M059J (cell line): Measurements from ENCODE around the gene HDGFL3. TPM values are rescaled to one million over a fixed set of nuclear protein-coding genes. Genes with fewer than 3 reads are reported as not detected.
A peak's percentile ranks its signal among the peaks of the same experiment; 100 is the strongest.
"Not testable (repeated sequence)": the region's sequence is repeated elsewhere in the genome, so short reads cannot be mapped to it uniquely, and the experiment has no call there.

Experiments
- DNase-seq: peaks from one replicate; pipeline ENCODE4 v3.0.0-alpha.2; 2012; ENCODE audit warnings: low read depth
- total RNA-seq: library from RNA; depleted of rRNA; stranded (reverse); fragments of >200 nt; shearing (Covaris generic); gene quantifications from 2 replicates; pipeline ENCODE4 v1.2.3, GENCODE V29; 2014

HDGFL3 gene
- total RNA-seq, 1 experiment from 2014 or later, result 37.8 TPM

GRCh38 chr15:83194528-83194927 is 13.1 kb downstream of the HDGFL3 start:
- DNase-seq, result no peak

- DNase-seq, result no peak
Measured at GRCh38 chr15:83193721-83194120, 13.9 kb downstream of the HDGFL3 start.

GRCh38 chr15:83192742-83193141 is 14.9 kb downstream of the HDGFL3 start:
- no peak for DNase-seq

- DNase-seq, result no peak
Measured at GRCh38 chr15:83190450-83190849, 17.2 kb downstream of the HDGFL3 start.

- no peak for DNase-seq
Measured at GRCh38 chr15:83185561-83185960, 22.1 kb downstream of the HDGFL3 start.

- no peak for DNase-seq
Measured at GRCh38 chr15:83178869-83179325, 28.7 kb downstream of the HDGFL3 start.

GRCh38 chr15:83178390-83178789 is 29.2 kb downstream of the HDGFL3 start:
- DNase-seq, result no peak

GRCh38 chr15:83174891-83175290 is 32.7 kb downstream of the HDGFL3 start:
- DNase-seq, result no peak

GRCh38 chr15:83170474-83171165 is 37.0 kb downstream of the HDGFL3 start:
- DNase-seq, result peak; percentile 74

GRCh38 chr15:83169576-83169975 is 38.0 kb downstream of the HDGFL3 start:
- DNase-seq, result not testable (repeated sequence)

- DNase-seq, result no peak
Measured at GRCh38 chr15:83166830-83167229, 40.8 kb downstream of the HDGFL3 start.

GRCh38 chr15:83166218-83166617 is 41.4 kb downstream of the HDGFL3 start:
- no peak for DNase-seq

- peak; percentile 2 for DNase-seq
Measured at GRCh38 chr15:83164771-83165404, 42.7 kb downstream of the HDGFL3 start.

- DNase-seq, result no peak
Measured at GRCh38 chr15:83164111-83164770, 43.4 kb downstream of the HDGFL3 start.

- no peak for DNase-seq
Measured at GRCh38 chr15:83163032-83163431, 44.6 kb downstream of the HDGFL3 start.

GRCh38 chr15:83160741-83161140 is 46.9 kb downstream of the HDGFL3 start:
- DNase-seq, result no peak

- DNase-seq, result no peak
Measured at GRCh38 chr15:83158393-83158792, 49.2 kb downstream of the HDGFL3 start.

- DNase-seq, result no peak
Measured at GRCh38 chr15:83155942-83156341, 51.7 kb downstream of the HDGFL3 start.

- no peak for DNase-seq
Measured at GRCh38 chr15:83153288-83153687, 54.3 kb downstream of the HDGFL3 start.

GRCh38 chr15:83144771-83145170 is 62.9 kb downstream of the HDGFL3 start:
- no peak for DNase-seq

- DNase-seq, result not testable (repeated sequence)
Measured at GRCh38 chr15:83142151-83142550, 65.5 kb downstream of the HDGFL3 start.

GRCh38 chr15:83132861-83133523 is 74.6 kb downstream of the HDGFL3 start:
- DNase-seq, result no peak
